ENCODE results near the gene LIMS1.

LIMS1 gene

GRCh38 chr2:108616318-108616717, 82.0 kb downstream of the LIMS1 start:
- no peak for DNase-seq

- DNase-seq = peak; percentile 90
Measured at GRCh38 chr2:108616751-108617161, 82.5 kb downstream of the LIMS1 start.

GRCh38 chr2:108617617-108618016, 83.3 kb downstream of the LIMS1 start:
- no peak for DNase-seq

- peak; percentile 57 for DNase-seq
Measured at GRCh38 chr2:108619925-108620620, 85.8 kb downstream of the LIMS1 start.

GRCh38 chr2:108620656-108621055, 86.4 kb downstream of the LIMS1 start:
- DNase-seq = peak; percentile 70

GRCh38 chr2:108621087-108621559, 86.9 kb downstream of the LIMS1 start:
- DNase-seq = peak; percentile 95

- no peak for DNase-seq
Measured at GRCh38 chr2:108621687-108622681, 87.7 kb downstream of the LIMS1 start.

- no peak for DNase-seq
Measured at GRCh38 chr2:108623616-108624015, 89.3 kb downstream of the LIMS1 start.

- DNase-seq = no peak
Measured at GRCh38 chr2:108625186-108625827, 91.0 kb downstream of the LIMS1 start.

- no peak for DNase-seq
Measured at GRCh38 chr2:108625828-108626195, 91.5 kb downstream of the LIMS1 start.

- DNase-seq = no peak
Measured at GRCh38 chr2:108626995-108627394, 92.7 kb downstream of the LIMS1 start.

GRCh38 chr2:108627911-108628567, 93.8 kb downstream of the LIMS1 start:
- no peak for DNase-seq

GRCh38 chr2:108628936-108629335, 94.7 kb downstream of the LIMS1 start:
- DNase-seq = no peak

GRCh38 chr2:108629417-108629816, 95.1 kb downstream of the LIMS1 start:
- no peak for DNase-seq

GRCh38 chr2:108630567-108631405, 96.5 kb downstream of the LIMS1 start:
- no peak for DNase-seq

GRCh38 chr2:108632332-108633160, 98.3 kb downstream of the LIMS1 start:
- DNase-seq = peak; percentile 86

GRCh38 chr2:108633409-108633808, 99.1 kb downstream of the LIMS1 start:
- peak; percentile 74 for DNase-seq

GRCh38 chr2:108634011-108634410, 99.7 kb downstream of the LIMS1 start:
- peak; percentile 87 for DNase-seq

GRCh38 chr2:108634576-108635160, 100.4 kb downstream of the LIMS1 start:
- DNase-seq = no peak

GRCh38 chr2:108635630-108636354, 101.5 kb downstream of the LIMS1 start:
- no peak for DNase-seq
